Measurements from ENCODE around the gene NKX2-4. TPM values are rescaled to one million over a fixed set of nuclear protein-coding genes. Genes with fewer than 3 reads are reported as not detected.

NKX2-4 gene
- polyA plus RNA-seq, 1 donor from 2014 or later: not detected

DNA sequence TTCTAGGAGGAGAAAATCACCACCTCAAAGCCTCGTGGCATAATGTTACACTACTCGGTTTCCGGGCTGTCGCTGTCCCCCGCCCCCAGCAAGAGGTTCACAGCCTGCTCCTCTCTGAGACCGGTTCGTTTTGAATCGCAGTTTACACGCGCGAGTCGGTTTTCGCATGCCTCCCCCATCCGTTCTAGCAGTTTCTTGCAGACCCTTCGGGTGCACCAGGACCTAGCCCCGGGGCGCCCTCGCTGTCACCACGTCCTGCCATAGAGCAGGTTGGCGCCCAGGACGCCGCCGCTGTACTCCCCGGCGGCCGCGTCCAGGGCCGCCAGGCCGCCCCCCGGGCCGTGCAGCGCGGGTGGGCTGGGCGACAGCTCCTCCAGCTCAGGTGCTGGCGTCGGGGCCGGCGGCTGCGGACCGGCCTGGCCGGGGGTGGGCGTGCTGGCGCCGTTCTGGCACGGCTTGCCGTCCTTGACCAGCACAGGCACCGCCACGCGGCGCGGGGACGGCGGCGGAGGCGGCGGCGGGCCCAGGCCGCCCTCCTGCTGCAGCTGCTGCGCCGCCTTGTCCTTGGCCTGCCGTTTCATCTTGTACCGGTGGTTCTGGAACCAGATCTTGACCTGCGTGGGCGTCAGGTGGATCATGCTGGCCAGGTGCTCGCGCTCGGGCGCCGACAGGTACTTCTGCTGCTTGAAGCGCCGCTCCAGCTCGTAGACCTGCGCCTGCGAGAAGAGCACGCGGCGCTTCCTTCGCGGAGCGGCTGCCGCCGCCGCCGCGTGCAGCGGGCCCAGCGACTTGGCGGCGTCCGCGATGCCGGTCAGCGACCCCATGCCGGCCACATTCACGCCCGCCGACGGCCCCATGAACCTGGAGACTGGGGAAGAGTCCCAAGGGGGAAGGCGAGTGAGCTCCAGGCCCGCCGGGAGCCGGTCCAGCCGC is 1.4 kb downstream of the NKX2-4 start:
- TF ChIP-seq EZH2 (IDR thresholded peaks at IDR 0.05; ENCODE audit: borderline replicate concordance, insufficient read depth, low read length, poor library complexity, severe bottlenecking) (peak; percentile 95), RAD21 (conservative IDR thresholded peaks at IDR 0.05) (no peak)
- Histone ChIP-seq H2AFZ (ENCODE audit: low read depth, low read length) (no peak overlapping the region), H3K27ac (ENCODE audit: low read length) (no peak overlapping the region), H3K79me2 (replicated peaks; ENCODE audit: insufficient read depth, low read length) (no peaks in the 10 kb centered on the region), H3K27me3 (ENCODE audit: insufficient read depth, low read depth, low read length) (peaks cover 97% of the 10 kb centered on the region), H3K36me3 (ENCODE audit: insufficient read depth, low read length) (no peaks in the 10 kb centered on the region), H3K4me2 (ENCODE audit: low read length) (no peak overlapping the region), H3K9ac (ENCODE audit: low read length) (no peak overlapping the region), H3K9me3 (ENCODE audit: low read length) (no peaks in the 10 kb centered on the region), H3F3A (ENCODE audit: insufficient read depth, low read length, poor library complexity, severe bottlenecking) (no peaks in the 10 kb centered on the region), H3K4me3 (ENCODE audit: low read length) (peak overlapping the region; percentile 42), H4K20me1 (ENCODE audit: insufficient read depth) (no peaks in the 10 kb centered on the region), H3K9me2 (ENCODE audit: insufficient read depth, low read length) (no peaks in the 10 kb centered on the region)

- H3K27ac ChIP-seq (ENCODE audit: low read length): no peak overlapping the region
- no peak overlapping the region for H3K4me3 ChIP-seq (ENCODE audit: low read length)
- no peak overlapping the region for H2AFZ ChIP-seq (ENCODE audit: low read depth, low read length)
- H3F3A ChIP-seq (ENCODE audit: insufficient read depth, low read length, poor library complexity, severe bottlenecking): no peaks in the 10 kb centered on the region
- H3K79me2 ChIP-seq (replicated peaks; ENCODE audit: insufficient read depth, low read length): no peaks in the 10 kb centered on the region
- H3K36me3 ChIP-seq (ENCODE audit: insufficient read depth, low read length): peaks cover 1% of the 10 kb centered on the region
- H3K9me3 ChIP-seq (ENCODE audit: low read length): no peaks in the 10 kb centered on the region
- no peak for TF ChIP-seq RAD21 (conservative IDR thresholded peaks at IDR 0.05)
- TF ChIP-seq EZH2 (IDR thresholded peaks at IDR 0.05; ENCODE audit: borderline replicate concordance, insufficient read depth, low read length, poor library complexity, severe bottlenecking): no peak
- no peak for TF ChIP-seq MXI1 (conservative IDR thresholded peaks at IDR 0.05; ENCODE audit: poor library complexity, severe bottlenecking)
- TF ChIP-seq, protein P1, sequence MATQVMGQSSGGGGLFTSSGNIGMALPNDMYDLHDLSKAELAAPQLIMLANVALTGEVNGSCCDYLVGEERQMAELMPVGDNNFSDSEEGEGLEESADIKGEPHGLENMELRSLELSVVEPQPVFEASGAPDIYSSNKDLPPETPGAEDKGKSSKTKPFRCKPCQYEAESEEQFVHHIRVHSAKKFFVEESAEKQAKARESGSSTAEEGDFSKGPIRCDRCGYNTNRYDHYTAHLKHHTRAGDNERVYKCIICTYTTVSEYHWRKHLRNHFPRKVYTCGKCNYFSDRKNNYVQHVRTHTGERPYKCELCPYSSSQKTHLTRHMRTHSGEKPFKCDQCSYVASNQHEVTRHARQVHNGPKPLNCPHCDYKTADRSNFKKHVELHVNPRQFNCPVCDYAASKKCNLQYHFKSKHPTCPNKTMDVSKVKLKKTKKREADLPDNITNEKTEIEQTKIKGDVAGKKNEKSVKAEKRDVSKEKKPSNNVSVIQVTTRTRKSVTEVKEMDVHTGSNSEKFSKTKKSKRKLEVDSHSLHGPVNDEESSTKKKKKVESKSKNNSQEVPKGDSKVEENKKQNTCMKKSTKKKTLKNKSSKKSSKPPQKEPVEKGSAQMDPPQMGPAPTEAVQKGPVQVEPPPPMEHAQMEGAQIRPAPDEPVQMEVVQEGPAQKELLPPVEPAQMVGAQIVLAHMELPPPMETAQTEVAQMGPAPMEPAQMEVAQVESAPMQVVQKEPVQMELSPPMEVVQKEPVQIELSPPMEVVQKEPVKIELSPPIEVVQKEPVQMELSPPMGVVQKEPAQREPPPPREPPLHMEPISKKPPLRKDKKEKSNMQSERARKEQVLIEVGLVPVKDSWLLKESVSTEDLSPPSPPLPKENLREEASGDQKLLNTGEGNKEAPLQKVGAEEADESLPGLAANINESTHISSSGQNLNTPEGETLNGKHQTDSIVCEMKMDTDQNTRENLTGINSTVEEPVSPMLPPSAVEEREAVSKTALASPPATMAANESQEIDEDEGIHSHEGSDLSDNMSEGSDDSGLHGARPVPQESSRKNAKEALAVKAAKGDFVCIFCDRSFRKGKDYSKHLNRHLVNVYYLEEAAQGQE (IDR thresholded peaks at IDR 0.05; ENCODE audit: borderline replicate concordance): no peak
- TF ChIP-seq CTCF (IDR thresholded peaks at IDR 0.05; ENCODE audit: poor library complexity, severe bottlenecking): no peak
- H3K9ac ChIP-seq (ENCODE audit: low read length): no peak overlapping the region
- peaks cover 97% of the 10 kb centered on the region for H3K27me3 ChIP-seq (ENCODE audit: insufficient read depth, low read depth, low read length)
- H4K20me1 ChIP-seq (ENCODE audit: insufficient read depth): no peaks in the 10 kb centered on the region
- no peak overlapping the region for H3K4me2 ChIP-seq (ENCODE audit: low read length)
- H3K9me2 ChIP-seq (ENCODE audit: insufficient read depth, low read length): no peaks in the 10 kb centered on the region
These were observed 2.2 kb downstream of the NKX2-4 start for GRCh38 chr20:21395051-21395665.
